SK-N-MC (cell line): ENCODE measurements around the gene DNAH6.

Experiments used
- EZH2 ChIP-seq: fragments of 200-600 bp; sonication (generic); IDR thresholded peaks from one replicate; pipeline ENCODE4 v1.6.1; 2017; ENCODE audit warnings: antibody characterized with exemption
- POLR2AphosphoS5 ChIP-seq: IDR thresholded peaks from 2 replicates; pipeline ENCODE4 v1.6.1; 2012; ENCODE audit warnings: mild to moderate bottlenecking, low read depth, low read length, borderline replicate concordance

- TF ChIP-seq EZH2 (no peak), POLR2AphosphoS5 (no peak)
These were observed 345.7 kb downstream of the DNAH6 start for GRCh38 chr2:84862006-84862405.
